ENCODE data around the gene FILIP1.

The FILIP1 gene

DNA sequence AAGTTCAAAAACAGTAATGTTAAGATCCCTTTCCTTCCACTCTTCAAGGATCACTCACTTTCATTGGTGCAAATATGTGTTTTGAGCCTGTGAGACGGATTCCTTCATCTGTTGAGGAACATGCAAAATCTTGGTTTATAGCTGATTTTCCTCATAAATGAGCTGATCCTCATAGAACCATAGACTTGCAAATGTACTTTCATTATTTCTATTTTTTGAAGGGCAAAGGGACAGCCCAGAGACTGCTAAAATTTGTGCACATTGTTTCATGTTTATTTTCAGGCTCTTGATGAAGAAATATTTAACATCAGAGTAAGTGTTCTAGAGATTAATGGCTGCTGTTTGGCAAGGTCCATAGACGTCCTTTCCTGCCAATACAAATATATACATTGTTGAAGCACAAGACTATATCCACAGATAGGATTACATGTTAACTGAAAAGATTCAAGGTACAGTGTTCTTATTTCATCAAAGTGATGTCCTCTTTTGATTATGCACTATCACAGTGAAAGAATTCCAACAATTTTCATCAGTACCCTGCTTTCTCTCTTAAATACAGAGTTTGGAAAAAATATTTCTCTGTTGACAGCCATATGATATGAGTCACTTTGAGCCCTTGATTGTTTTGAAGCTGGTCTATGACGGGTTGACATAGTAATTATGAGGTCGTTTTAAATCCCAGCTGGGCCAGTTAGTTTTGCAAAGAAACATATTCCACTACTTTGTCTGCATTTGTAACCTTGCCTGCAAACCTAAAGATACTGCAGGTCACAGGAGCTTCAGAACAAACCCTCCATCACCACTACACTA, 95.7 kb downstream of the FILIP1 start:
- Histone ChIP-seq H3K4me2 (ENCODE audit: insufficient read depth, low read length, poor library complexity, severe bottlenecking) (no peak overlapping the region), H2BK15ac (ENCODE audit: low read length) (no peak overlapping the region), H2AFZ (ENCODE audit: low read length) (no peak overlapping the region), H3K14ac (ENCODE audit: low read length) (no peak overlapping the region), H3K9me3 (replicated peaks in 1 of 2; ENCODE audit: control insufficient read depth in 2 of 2, insufficient read depth in 1 of 2, low read depth in 1 of 2, low read length in 2 of 2) (no peaks in the 10 kb centered on the region), H2BK12ac (ENCODE audit: low read length) (no peak overlapping the region), H3K4me1 (ENCODE audit: control insufficient read depth in 2 of 2, insufficient read depth in 1 of 2, low read depth in 1 of 2, low read length in 2 of 2) (peaks cover 0 to 5% of the 10 kb centered on the region in 2 donors), H3K9ac (ENCODE audit: low read depth, low read length, poor library complexity) (no peak overlapping the region), H3K18ac (ENCODE audit: low read length) (no peak overlapping the region), H3K27ac (replicated peaks; ENCODE audit: low read length) (no peak overlapping the region), H3K27me3 (ENCODE audit: control insufficient read depth in 3 of 3, insufficient read depth in 3 of 3, low read depth in 1 of 3, low read length in 3 of 3) (no peaks in the 10 kb centered on the region), H2BK120ac (ENCODE audit: low read depth, low read length) (no peak overlapping the region), H3K4ac (ENCODE audit: low read length) (no peak overlapping the region), H2BK5ac (ENCODE audit: low read length) (no peak overlapping the region), H4K8ac (ENCODE audit: low read depth, low read length) (no peak overlapping the region), H2AK5ac (ENCODE audit: low read depth, low read length) (no peak overlapping the region), H3K36me3 (replicated peaks in 1 of 2; ENCODE audit: control insufficient read depth in 2 of 2, insufficient read depth in 2 of 2, low read length in 2 of 2) (no peaks in the 10 kb centered on the region), H4K91ac (ENCODE audit: low read depth, low read length, poor library complexity) (no peak overlapping the region), H3K4me3 (ENCODE audit: low read length in 2 of 2) (no peak overlapping the region), H3K23ac (ENCODE audit: low read depth, low read length, poor library complexity) (no peak overlapping the region), H3K79me1 (ENCODE audit: low read depth, low read length) (no peaks in the 10 kb centered on the region)
- no CpG with 5 or more reads among the region's 4 CpGs for WGBS, 2 donors (ENCODE audit: extremely low coverage in 2 of 2, insufficient read length in 2 of 2, insufficient replicate concordance in 1 of 2)
- no peak for DNase-seq (ENCODE audit: low spot score)

DNA sequence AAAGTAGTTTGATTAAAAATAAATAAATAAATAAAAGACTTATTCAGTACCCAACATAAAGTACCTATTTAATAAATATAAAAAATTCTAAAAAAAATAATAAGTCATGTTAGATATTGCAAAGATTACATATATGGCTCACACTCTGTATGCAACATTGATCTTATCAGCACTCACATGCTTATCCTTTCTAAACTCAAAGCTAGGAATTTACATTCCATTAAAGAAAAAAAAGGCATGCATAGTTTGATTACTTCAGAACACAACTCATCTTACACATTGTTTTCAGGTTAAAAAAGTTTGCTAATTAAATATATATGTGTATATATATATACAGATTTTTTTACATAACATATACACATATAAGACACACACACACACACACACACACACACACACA, 96.4 kb downstream of the FILIP1 start:
- no peak overlapping the region for H2BK120ac ChIP-seq (ENCODE audit: low read depth, low read length)
- H4K8ac ChIP-seq (ENCODE audit: low read depth, low read length): no peak overlapping the region
- H3K36me3 ChIP-seq (replicated peaks in 1 of 2; ENCODE audit: control insufficient read depth in 2 of 2, insufficient read depth in 2 of 2, low read length in 2 of 2): no peaks in the 10 kb centered on the region
- H3K4me2 ChIP-seq (ENCODE audit: insufficient read depth, low read length, poor library complexity, severe bottlenecking): no peak overlapping the region
- H3K4me1 ChIP-seq (ENCODE audit: control insufficient read depth in 2 of 2, insufficient read depth in 1 of 2, low read depth in 1 of 2, low read length in 2 of 2): peaks cover 0 to 5% of the 10 kb centered on the region in 2 donors
- H3K23ac ChIP-seq (ENCODE audit: low read depth, low read length, poor library complexity): no peak overlapping the region
- H2BK12ac ChIP-seq (ENCODE audit: low read length): no peak overlapping the region
- no peak overlapping the region for H2AFZ ChIP-seq (ENCODE audit: low read length)
- peaks cover 0 to 3% of the 10 kb centered on the region in 2 donors for H3K9me3 ChIP-seq (replicated peaks in 1 of 2; ENCODE audit: control insufficient read depth in 2 of 2, insufficient read depth in 1 of 2, low read depth in 1 of 2, low read length in 2 of 2)
- H3K9ac ChIP-seq (ENCODE audit: low read depth, low read length, poor library complexity): no peak overlapping the region
- no peak overlapping the region for H3K14ac ChIP-seq (ENCODE audit: low read length)
- H3K27me3 ChIP-seq (ENCODE audit: control insufficient read depth in 3 of 3, insufficient read depth in 3 of 3, low read depth in 1 of 3, low read length in 3 of 3): no peaks in the 10 kb centered on the region
- no peak overlapping the region for H2AK5ac ChIP-seq (ENCODE audit: low read depth, low read length)
- H2BK5ac ChIP-seq (ENCODE audit: low read length): no peak overlapping the region
- no peak overlapping the region for H3K4me3 ChIP-seq (ENCODE audit: low read length in 2 of 2)
- H2BK15ac ChIP-seq (ENCODE audit: low read length): no peak overlapping the region
- H3K4ac ChIP-seq (ENCODE audit: low read length): no peak overlapping the region
- H4K91ac ChIP-seq (ENCODE audit: low read depth, low read length, poor library complexity): no peak overlapping the region
- no peak overlapping the region for H3K18ac ChIP-seq (ENCODE audit: low read length)
- H3K27ac ChIP-seq (replicated peaks; ENCODE audit: low read length): no peak overlapping the region
- no peak for DNase-seq (ENCODE audit: low spot score)
- no peaks in the 10 kb centered on the region for H3K79me1 ChIP-seq (ENCODE audit: low read depth, low read length)

DNA sequence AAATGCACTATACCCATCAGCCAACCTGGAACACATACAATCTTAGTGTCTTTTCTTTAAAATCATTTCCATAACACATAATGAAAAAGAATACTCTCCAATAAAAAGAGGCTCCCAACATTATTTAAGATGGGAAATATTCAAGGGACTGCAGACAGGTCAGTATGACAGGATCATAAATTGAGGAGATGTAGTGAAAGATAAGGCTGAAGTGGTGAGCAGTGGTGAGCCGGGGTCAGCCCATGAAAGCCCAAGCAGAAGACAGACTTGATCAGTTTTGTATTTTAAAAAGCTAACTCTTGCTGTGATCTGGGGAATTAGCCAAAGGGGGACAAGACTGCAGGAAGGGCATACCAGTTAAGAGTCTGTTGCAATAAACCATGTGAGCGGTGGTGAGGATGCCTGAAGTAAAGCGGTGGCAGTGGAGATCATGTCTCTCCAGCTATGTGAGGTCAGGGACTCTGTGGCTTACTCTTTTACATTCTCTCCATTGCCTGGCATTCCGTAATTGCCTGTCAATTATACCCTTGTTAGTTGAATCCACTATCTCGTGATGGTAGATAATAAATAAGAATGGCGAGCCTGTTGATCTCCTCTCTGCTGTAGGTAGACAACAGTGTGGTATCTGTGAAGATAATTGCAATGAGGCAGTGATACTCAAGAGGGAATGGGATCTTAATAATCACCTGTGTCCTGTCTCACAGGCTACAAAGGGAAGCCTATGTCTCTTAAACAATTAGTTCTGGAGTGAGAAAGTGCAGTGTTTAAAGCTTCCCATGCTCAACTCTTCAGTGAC, 97.4 kb downstream of the FILIP1 start:
- Histone ChIP-seq H2BK5ac (ENCODE audit: low read length) (no peak overlapping the region), H2AK5ac (ENCODE audit: low read depth, low read length) (no peak overlapping the region), H3K14ac (ENCODE audit: low read length) (no peak overlapping the region), H3K27me3 (ENCODE audit: control insufficient read depth in 3 of 3, insufficient read depth in 3 of 3, low read depth in 1 of 3, low read length in 3 of 3) (no peaks in the 10 kb centered on the region), H3K9ac (ENCODE audit: low read depth, low read length, poor library complexity) (no peak overlapping the region), H3K4me1 (ENCODE audit: control insufficient read depth in 2 of 2, insufficient read depth in 1 of 2, low read depth in 1 of 2, low read length in 2 of 2) (peaks cover 0 to 5% of the 10 kb centered on the region in 2 donors), H3K4me2 (ENCODE audit: insufficient read depth, low read length, poor library complexity, severe bottlenecking) (no peak overlapping the region), H3K27ac (replicated peaks; ENCODE audit: low read length) (no peak overlapping the region), H2BK120ac (ENCODE audit: low read depth, low read length) (no peak overlapping the region), H3K23ac (ENCODE audit: low read depth, low read length, poor library complexity) (no peak overlapping the region), H4K91ac (ENCODE audit: low read depth, low read length, poor library complexity) (no peak overlapping the region), H3K9me3 (replicated peaks in 1 of 2; ENCODE audit: control insufficient read depth in 2 of 2, insufficient read depth in 1 of 2, low read depth in 1 of 2, low read length in 2 of 2) (peaks cover 0 to 4% of the 10 kb centered on the region in 2 donors), H3K36me3 (replicated peaks in 1 of 2; ENCODE audit: control insufficient read depth in 2 of 2, insufficient read depth in 2 of 2, low read length in 2 of 2) (no peaks in the 10 kb centered on the region), H2AFZ (ENCODE audit: low read length) (no peak overlapping the region), H4K8ac (ENCODE audit: low read depth, low read length) (no peak overlapping the region), H2BK15ac (ENCODE audit: low read length) (no peak overlapping the region), H3K4ac (ENCODE audit: low read length) (no peak overlapping the region), H3K4me3 (ENCODE audit: low read length in 2 of 2) (no peak overlapping the region), H2BK12ac (ENCODE audit: low read length) (no peak overlapping the region), H3K18ac (ENCODE audit: low read length) (no peak overlapping the region), H3K79me1 (ENCODE audit: low read depth, low read length) (no peaks in the 10 kb centered on the region)
- WGBS, 2 donors (ENCODE audit: extremely low coverage in 2 of 2, insufficient read length in 2 of 2, insufficient replicate concordance in 1 of 2): no CpG with 5 or more reads among the region's 6 CpGs
- no peak for DNase-seq (ENCODE audit: low spot score)

DNA sequence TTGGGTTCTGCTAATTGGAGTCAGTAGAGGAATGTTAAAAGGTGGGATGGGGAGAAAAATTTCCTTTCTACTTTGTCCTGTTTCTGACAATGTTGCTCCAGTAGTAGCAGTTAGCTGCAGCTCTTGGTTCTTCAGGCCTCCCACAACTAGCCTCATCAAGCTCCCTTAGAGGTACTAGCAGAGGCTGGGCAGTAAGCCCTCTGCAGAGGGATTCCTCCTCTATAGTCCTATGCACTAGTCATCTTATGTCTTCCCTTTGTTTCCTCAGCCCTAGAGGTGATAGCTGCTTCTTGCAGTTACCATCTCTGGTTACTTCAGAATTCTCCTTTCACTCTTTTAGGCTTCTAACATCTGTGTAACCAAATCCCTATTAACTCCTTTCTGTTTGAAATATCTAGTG, 99.8 kb downstream of the FILIP1 start:
- no peak overlapping the region for H3K14ac ChIP-seq (ENCODE audit: low read length)
- no peak overlapping the region for H4K91ac ChIP-seq (ENCODE audit: low read depth, low read length, poor library complexity)
- no peak overlapping the region for H3K18ac ChIP-seq (ENCODE audit: low read length)
- H2BK5ac ChIP-seq (ENCODE audit: low read length): no peak overlapping the region
- no peaks in the 10 kb centered on the region for H3K79me1 ChIP-seq (ENCODE audit: low read depth, low read length)
- H2BK120ac ChIP-seq (ENCODE audit: low read depth, low read length): no peak overlapping the region
- no peak overlapping the region for H3K27ac ChIP-seq (replicated peaks; ENCODE audit: low read length)
- H3K4me1 ChIP-seq (ENCODE audit: control insufficient read depth in 2 of 2, insufficient read depth in 1 of 2, low read depth in 1 of 2, low read length in 2 of 2): peaks cover 0 to 5% of the 10 kb centered on the region in 2 donors
- no peaks in the 10 kb centered on the region for H3K36me3 ChIP-seq (replicated peaks in 1 of 2; ENCODE audit: control insufficient read depth in 2 of 2, insufficient read depth in 2 of 2, low read length in 2 of 2)
- no peak overlapping the region for H3K23ac ChIP-seq (ENCODE audit: low read depth, low read length, poor library complexity)
- peak overlapping the region; percentile 59 for H2AFZ ChIP-seq (ENCODE audit: low read length)
- no peak overlapping the region for H2BK12ac ChIP-seq (ENCODE audit: low read length)
- H2AK5ac ChIP-seq (ENCODE audit: low read depth, low read length): no peak overlapping the region
- H2BK15ac ChIP-seq (ENCODE audit: low read length): no peak overlapping the region
- peaks cover 0 to 4% of the 10 kb centered on the region in 2 donors for H3K9me3 ChIP-seq (replicated peaks in 1 of 2; ENCODE audit: control insufficient read depth in 2 of 2, insufficient read depth in 1 of 2, low read depth in 1 of 2, low read length in 2 of 2)
- H3K9ac ChIP-seq (ENCODE audit: low read depth, low read length, poor library complexity): no peak overlapping the region
- no peak for DNase-seq (ENCODE audit: low spot score)
- H3K4me3 ChIP-seq (ENCODE audit: low read length in 2 of 2): no peak overlapping the region
- H3K27me3 ChIP-seq (ENCODE audit: control insufficient read depth in 3 of 3, insufficient read depth in 3 of 3, low read depth in 1 of 3, low read length in 3 of 3): no peaks in the 10 kb centered on the region
- H3K4ac ChIP-seq (ENCODE audit: low read length): no peak overlapping the region
- H4K8ac ChIP-seq (ENCODE audit: low read depth, low read length): no peak overlapping the region
- H3K4me2 ChIP-seq (ENCODE audit: insufficient read depth, low read length, poor library complexity, severe bottlenecking): no peak overlapping the region
